ENCODE measurements around the gene CST9.

The CST9 gene

DNA sequence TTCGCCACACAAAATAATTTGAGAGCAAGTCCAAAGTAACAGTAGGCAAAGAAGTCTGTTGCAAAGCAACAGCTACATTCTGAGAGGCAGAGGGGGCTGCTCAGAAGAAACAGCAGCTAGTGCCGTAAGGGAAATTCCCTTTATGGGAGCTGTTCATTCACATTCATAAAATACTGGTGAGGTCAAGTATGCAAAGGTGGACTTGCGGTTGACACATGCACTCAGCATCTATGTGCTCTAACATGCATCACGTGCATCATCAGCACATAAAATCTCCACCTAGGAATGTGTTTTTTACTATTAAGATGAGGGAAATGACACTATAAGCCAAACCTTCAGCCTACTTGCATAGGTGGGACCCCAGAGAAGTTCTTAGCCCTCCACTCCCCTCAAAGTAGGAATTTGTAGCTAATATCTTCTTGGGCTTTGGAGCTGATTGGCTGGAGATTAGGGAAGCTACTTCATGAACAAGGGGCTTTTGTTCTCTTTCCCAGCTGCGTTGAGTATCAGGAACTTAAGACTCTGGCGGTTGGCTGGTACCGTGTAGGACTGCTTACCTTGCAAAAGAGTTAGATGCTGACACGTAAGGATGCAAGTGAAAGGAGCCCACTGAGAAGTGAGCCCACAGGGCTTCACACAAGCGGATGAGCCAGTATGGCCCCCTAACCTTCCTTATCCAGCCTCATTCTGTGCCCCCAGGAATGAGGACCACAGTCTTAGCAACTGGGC is 19.7 kb upstream of the CST9 start:
- no peak for TF ChIP-seq YY1 (IDR thresholded peaks at IDR 0.05; ENCODE audit: low read depth)
- TF ChIP-seq ZBTB7A (IDR thresholded peaks at IDR 0.05; ENCODE audit: low read depth), result no peak
- no peak for TF ChIP-seq FOXM1 (IDR thresholded peaks at IDR 0.05; ENCODE audit: borderline replicate concordance, low read depth)
- TF ChIP-seq, protein P1, sequence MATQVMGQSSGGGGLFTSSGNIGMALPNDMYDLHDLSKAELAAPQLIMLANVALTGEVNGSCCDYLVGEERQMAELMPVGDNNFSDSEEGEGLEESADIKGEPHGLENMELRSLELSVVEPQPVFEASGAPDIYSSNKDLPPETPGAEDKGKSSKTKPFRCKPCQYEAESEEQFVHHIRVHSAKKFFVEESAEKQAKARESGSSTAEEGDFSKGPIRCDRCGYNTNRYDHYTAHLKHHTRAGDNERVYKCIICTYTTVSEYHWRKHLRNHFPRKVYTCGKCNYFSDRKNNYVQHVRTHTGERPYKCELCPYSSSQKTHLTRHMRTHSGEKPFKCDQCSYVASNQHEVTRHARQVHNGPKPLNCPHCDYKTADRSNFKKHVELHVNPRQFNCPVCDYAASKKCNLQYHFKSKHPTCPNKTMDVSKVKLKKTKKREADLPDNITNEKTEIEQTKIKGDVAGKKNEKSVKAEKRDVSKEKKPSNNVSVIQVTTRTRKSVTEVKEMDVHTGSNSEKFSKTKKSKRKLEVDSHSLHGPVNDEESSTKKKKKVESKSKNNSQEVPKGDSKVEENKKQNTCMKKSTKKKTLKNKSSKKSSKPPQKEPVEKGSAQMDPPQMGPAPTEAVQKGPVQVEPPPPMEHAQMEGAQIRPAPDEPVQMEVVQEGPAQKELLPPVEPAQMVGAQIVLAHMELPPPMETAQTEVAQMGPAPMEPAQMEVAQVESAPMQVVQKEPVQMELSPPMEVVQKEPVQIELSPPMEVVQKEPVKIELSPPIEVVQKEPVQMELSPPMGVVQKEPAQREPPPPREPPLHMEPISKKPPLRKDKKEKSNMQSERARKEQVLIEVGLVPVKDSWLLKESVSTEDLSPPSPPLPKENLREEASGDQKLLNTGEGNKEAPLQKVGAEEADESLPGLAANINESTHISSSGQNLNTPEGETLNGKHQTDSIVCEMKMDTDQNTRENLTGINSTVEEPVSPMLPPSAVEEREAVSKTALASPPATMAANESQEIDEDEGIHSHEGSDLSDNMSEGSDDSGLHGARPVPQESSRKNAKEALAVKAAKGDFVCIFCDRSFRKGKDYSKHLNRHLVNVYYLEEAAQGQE (IDR thresholded peaks at IDR 0.05; ENCODE audit: low read depth), result no peak
- TF ChIP-seq NFIC (IDR thresholded peaks at IDR 0.05), result no peak
- no peak for TF ChIP-seq TCF12 (IDR thresholded peaks at IDR 0.05; ENCODE audit: low read depth)
- TF ChIP-seq CREB1 (IDR thresholded peaks at IDR 0.05; ENCODE audit: low read depth), result no peak
- TF ChIP-seq, protein P2, sequence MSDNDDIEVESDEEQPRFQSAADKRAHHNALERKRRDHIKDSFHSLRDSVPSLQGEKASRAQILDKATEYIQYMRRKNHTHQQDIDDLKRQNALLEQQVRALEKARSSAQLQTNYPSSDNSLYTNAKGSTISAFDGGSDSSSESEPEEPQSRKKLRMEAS (IDR thresholded peaks at IDR 0.05), result no peak
- TF ChIP-seq, protein P3, sequence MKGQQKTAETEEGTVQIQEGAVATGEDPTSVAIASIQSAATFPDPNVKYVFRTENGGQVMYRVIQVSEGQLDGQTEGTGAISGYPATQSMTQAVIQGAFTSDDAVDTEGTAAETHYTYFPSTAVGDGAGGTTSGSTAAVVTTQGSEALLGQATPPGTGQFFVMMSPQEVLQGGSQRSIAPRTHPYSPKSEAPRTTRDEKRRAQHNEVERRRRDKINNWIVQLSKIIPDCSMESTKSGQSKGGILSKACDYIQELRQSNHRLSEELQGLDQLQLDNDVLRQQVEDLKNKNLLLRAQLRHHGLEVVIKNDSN (IDR thresholded peaks at IDR 0.05), result no peak
- TF ChIP-seq CEBPB (IDR thresholded peaks at IDR 0.05), result no peak
- TF ChIP-seq TAF1 (IDR thresholded peaks at IDR 0.05; ENCODE audit: low read depth), result no peak
- TF ChIP-seq TEAD4 (IDR thresholded peaks at IDR 0.05), result no peak
- TF ChIP-seq EGR1 (IDR thresholded peaks at IDR 0.05), result no peak
- TF ChIP-seq EP300 (IDR thresholded peaks at IDR 0.05; ENCODE audit: borderline replicate concordance), result no peak
- TF ChIP-seq RAD21 (IDR thresholded peaks at IDR 0.05; ENCODE audit: low read depth), result no peak

DNA sequence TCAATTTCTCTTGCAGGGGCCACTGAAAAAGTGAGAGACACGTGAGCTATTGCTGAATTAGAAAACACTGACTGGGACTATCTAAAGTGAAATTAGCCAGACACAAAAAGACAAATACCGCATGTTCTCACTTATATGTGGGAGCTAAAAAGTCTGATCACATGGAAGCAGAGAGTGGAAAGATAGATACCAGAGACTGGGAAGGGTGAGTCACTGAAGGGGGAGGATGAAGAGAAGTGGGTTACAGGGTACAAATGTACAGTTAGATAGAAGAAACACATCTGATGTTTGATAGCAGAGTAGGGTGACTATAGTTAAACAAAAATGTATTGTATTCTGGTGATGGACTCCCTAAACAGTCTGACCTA is 18.6 kb upstream of the CST9 start:
- TF ChIP-seq EGR1 (IDR thresholded peaks at IDR 0.05), result no peak
- TF ChIP-seq TAF1 (IDR thresholded peaks at IDR 0.05; ENCODE audit: low read depth), result no peak
- TF ChIP-seq RAD21 (IDR thresholded peaks at IDR 0.05; ENCODE audit: low read depth), result no peak
- TF ChIP-seq FOXM1 (IDR thresholded peaks at IDR 0.05; ENCODE audit: borderline replicate concordance, low read depth), result no peak
- no peak for TF ChIP-seq CREB1 (IDR thresholded peaks at IDR 0.05; ENCODE audit: low read depth)
- TF ChIP-seq, protein P2 (IDR thresholded peaks at IDR 0.05), result no peak
- TF ChIP-seq YY1 (IDR thresholded peaks at IDR 0.05; ENCODE audit: low read depth), result no peak
- no peak for TF ChIP-seq TCF12 (IDR thresholded peaks at IDR 0.05; ENCODE audit: low read depth)
- no peak for TF ChIP-seq ZBTB7A (IDR thresholded peaks at IDR 0.05; ENCODE audit: low read depth)
- TF ChIP-seq, protein P3 (IDR thresholded peaks at IDR 0.05), result no peak
- TF ChIP-seq NFIC (IDR thresholded peaks at IDR 0.05), result no peak
- no peak for TF ChIP-seq CEBPB (IDR thresholded peaks at IDR 0.05)

DNA sequence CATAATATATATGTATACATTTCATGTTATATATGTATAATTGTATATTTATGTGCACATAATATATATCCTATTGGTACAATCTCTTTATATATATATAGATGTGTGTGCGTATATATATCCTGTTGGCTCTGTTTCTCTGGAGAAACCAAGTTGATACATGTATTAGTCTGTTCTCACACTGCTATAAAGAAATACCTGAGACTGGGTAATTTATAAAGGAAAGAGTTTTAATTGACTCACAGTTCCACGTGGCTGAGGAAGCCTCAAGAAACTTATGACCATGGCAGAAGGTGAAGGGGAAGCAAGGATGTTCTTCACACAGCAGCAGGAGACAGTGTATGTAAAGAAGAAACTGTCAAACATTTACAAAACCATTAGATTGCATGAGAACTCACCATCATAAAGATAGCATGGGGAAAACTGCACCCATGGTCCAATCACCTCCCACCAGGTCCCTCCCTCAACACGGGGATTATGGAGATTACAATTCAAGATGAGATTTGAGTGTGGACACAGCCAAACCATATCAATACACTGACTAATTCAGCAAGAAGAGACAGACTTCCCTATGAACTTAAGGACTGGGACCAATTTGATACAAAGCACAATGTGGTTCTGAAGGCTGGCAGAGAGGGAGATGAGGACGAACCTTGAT is 18.1 kb upstream of the CST9 start:
- TF ChIP-seq FOXM1 (IDR thresholded peaks at IDR 0.05; ENCODE audit: borderline replicate concordance, low read depth) (no peak), RAD21 (IDR thresholded peaks at IDR 0.05; ENCODE audit: low read depth) (no peak)

DNA sequence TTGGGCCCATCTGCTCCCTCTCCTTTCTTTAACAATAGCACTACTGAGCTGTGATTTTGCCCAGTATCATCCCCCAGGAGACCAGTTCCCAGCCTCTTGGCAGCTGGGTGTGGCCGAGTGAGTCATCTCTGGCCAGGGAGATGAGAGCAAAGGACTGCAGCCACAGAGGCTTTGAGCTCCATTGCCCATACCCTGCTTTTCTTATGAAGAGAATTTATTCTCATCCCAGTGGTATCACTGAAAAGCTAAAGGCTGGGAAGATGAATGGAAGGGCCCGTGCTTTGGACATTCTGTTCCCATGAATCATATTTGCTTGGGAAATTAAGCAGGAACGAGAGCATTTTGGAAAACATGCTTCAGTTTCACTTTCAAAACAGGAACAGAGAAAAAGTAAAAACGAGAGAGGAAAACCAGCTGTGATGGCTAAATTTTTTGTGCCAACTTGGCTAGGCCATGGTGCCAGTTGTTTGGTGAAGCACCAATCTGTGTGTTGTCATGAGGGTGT is 17.2 kb upstream of the CST9 start:
- TF ChIP-seq CREB1 (IDR thresholded peaks at IDR 0.05; ENCODE audit: low read depth) (no peak), TAF1 (IDR thresholded peaks at IDR 0.05; ENCODE audit: low read depth) (no peak), ZBTB7A (IDR thresholded peaks at IDR 0.05; ENCODE audit: low read depth) (no peak), NFIC (IDR thresholded peaks at IDR 0.05) (no peak)

DNA sequence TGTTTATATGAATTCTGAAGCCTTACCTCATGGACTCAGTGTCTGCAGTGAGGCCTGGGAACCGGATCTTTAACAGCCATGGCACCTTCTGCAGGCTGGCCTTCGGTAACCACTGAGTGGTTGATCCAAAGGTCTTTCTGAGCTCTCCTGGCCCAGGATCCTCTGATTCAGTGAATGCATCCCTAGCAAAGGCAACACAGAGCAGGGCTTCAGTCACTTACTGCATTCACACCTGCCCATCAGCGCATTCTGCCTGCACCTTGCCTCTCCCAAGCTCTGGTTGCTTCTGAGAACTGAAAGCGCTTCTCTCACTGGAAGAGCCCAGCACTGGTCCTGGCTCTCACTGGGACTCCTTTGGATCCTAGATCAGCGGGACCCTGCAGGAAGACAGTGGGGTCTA is 8.4 kb upstream of the CST9 start:
- TF ChIP-seq FOXM1 (IDR thresholded peaks at IDR 0.05; ENCODE audit: borderline replicate concordance, low read depth) (no peak), YY1 (IDR thresholded peaks at IDR 0.05; ENCODE audit: low read depth) (no peak), EGR1 (IDR thresholded peaks at IDR 0.05) (no peak), RAD21 (IDR thresholded peaks at IDR 0.05; ENCODE audit: low read depth) (no peak), TAF1 (IDR thresholded peaks at IDR 0.05; ENCODE audit: low read depth) (no peak), CREB1 (IDR thresholded peaks at IDR 0.05; ENCODE audit: low read depth) (no peak), CEBPB (IDR thresholded peaks at IDR 0.05) (no peak), ZBTB7A (IDR thresholded peaks at IDR 0.05; ENCODE audit: low read depth) (no peak), TCF12 (IDR thresholded peaks at IDR 0.05; ENCODE audit: low read depth) (no peak), NFIC (IDR thresholded peaks at IDR 0.05) (no peak)
- TF ChIP-seq, protein P3 (IDR thresholded peaks at IDR 0.05), result no peak
- TF ChIP-seq, protein P1 (IDR thresholded peaks at IDR 0.05; ENCODE audit: low read depth), result no peak

All from Ishikawa (cell line).